G401.6 (cell line): ENCODE data around the gene PPFIBP2.

Source experiments
- FAIRE-seq: peaks from 2 replicates; lab custom pipeline; 2012; peaks lifted over from hg19 to GRCh38; lab: Jason Lieb, UNC

The PPFIBP2 gene

GRCh38 chr11:7579361-7579791 lies 65.6 kb downstream of the PPFIBP2 start:
- no peak for FAIRE-seq

- FAIRE-seq: no peak
These were observed 67.3 kb downstream of the PPFIBP2 start for GRCh38 chr11:7581021-7581590.

DNA sequence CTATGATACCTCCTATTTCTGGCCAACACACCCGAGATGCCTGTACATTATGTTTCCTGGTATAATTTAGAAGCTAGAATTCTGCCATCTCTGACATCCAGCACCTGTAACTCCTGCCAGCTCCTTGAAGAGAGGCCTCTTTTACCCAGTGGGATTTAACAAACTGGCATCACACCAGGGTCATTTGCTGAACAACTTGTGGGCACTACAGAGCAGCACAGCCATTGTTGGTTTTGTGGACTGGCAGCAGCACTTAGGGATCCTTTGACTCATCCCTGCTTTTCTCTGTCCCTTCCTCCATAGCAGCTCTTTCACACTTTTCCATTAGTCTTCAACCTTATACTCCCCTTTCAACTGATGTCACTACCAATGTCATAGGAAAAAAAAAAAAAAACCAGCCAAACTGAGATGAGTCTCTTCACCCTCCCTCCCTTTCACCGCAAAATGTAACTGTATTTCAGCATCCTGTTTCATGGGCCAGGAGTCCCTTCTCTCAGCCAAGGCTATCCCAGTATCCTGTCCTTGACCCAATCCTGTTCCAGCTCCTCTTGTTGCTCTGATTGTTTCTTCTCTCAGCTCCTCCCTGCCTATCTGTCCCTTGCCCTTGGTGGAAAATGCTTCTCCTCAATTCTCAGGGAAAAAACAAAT lies 68.7 kb downstream of the PPFIBP2 start:
- no peak for FAIRE-seq

DNA sequence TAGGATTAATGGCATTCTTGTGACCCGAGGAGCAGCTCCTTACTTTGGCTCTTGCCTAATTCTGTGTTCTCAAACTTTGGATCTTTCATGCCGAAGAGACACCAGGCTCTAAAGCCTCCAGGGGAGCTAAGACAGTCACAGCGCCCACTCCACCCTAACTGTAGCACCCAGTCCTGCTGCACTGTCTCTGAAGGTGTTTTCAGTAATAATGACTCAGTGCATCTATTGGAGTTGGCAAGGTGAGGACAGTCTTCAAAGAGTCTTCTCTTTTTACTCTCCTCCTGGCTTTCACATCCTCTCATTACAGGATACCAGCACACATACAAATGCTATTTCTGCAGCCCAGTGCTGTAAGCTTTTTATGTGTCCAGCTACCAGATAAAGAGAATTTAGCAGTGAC lies 69.4 kb downstream of the PPFIBP2 start:
- no peak for FAIRE-seq

DNA sequence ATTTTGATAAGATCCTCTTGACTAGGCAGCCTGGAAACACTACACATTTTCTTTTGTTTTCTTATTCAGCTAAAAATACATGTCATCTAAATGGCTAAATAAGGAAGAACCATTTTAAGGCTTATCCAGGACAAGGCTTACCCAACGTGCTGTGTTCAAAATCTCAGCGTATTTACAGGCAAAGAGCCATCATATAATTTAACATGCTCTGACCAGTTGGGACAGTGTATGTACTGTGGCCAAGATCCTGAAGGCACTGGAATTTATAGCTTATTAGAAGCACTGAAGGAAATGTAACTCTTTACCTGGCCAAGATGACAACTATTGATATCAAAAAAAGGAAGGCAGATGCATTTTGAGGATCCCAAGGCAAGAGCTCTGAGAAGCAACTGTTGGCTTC lies 71.1 kb downstream of the PPFIBP2 start:
- FAIRE-seq: no peak

DNA sequence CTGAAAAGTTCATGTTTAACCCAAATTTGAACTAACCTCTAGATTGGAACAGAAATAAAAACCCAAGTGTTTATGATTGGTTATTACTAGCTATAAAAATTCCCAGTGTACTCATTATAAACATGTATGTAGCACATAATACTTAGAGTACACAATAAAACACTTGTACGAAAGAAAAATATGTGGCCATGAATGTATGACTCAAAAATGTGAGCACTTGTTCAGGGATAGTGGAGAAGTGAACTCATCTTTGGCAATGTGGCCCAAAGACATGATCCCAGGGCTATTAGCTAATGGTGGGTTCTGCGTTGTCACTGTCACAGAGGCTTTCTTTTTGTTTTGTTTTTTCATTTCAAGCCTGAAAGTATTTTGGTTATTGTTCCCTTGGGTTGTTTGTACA lies 72.0 kb downstream of the PPFIBP2 start:
- no peak for FAIRE-seq

GRCh38 chr11:7586376-7586775 lies 72.6 kb downstream of the PPFIBP2 start:
- no peak for FAIRE-seq

GRCh38 chr11:7587712-7588111 lies 73.9 kb downstream of the PPFIBP2 start:
- no peak for FAIRE-seq

- no peak for FAIRE-seq
These were observed 76.1 kb downstream of the PPFIBP2 start for GRCh38 chr11:7589861-7590260.

- FAIRE-seq: no peak
These were observed 76.7 kb downstream of the PPFIBP2 start for GRCh38 chr11:7590529-7590928.

DNA sequence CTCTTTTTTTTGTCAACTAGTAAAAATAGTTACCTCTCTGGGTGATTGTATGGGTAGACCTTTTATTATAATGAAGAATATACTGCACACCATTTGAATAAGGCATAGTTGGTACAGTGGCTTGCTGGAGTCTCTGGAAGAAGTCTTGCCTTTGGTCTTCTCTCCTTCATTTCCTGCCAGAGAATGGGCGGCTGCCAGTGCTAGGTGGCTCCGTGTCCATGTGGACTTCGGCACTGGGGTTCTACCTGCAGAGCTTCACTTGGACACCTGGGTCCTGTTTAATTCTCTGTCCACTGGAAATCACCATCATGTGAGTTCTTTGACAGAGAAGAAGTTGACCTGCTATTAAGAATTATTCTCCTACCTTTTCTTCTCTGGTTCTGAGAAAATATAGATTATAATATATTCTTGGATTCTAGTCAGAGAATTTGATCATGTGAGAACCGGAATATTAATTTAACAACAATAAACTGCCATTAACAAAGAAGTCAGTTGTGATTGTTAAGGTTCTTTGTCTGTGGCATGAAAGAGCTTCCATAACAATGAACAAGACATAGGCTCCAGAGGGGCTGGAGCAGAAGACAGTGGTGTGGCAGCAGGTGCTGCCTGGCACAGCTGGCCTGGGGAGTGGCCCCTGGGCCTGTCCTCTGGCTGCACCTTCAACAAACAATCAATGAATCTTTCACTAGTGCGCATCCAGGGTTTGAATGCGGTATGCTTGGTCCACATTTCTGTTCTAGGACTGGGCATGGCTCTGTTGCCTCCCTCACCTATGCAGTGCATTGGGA lies 77.5 kb downstream of the PPFIBP2 start:
- no peak for FAIRE-seq

GRCh38 chr11:7591987-7592386 lies 78.2 kb downstream of the PPFIBP2 start:
- no peak for FAIRE-seq

DNA sequence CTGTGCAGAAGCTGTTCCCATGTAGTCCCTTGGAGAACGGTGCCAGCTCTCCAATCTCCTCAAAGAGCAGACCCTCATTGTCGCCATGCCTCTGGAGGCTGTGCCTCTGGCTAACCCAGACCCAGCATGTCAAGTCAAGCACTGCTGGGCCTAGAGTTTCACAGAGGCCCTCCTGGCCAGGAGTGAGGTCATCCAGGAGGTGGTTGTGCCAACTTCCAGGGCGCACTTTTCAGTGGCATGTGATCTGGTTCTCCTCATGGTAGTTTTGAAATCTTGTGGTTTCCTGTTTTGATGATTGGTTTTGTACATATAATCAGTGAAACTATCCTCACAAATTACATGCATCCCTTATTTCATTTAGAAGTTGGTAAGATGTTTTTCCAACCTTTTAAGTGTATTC lies 78.9 kb downstream of the PPFIBP2 start:
- no peak for FAIRE-seq

- FAIRE-seq: no peak
These were observed 79.7 kb downstream of the PPFIBP2 start for GRCh38 chr11:7593481-7593880.

- FAIRE-seq: no peak
These were observed 81.4 kb downstream of the PPFIBP2 start for GRCh38 chr11:7595016-7595866.

DNA sequence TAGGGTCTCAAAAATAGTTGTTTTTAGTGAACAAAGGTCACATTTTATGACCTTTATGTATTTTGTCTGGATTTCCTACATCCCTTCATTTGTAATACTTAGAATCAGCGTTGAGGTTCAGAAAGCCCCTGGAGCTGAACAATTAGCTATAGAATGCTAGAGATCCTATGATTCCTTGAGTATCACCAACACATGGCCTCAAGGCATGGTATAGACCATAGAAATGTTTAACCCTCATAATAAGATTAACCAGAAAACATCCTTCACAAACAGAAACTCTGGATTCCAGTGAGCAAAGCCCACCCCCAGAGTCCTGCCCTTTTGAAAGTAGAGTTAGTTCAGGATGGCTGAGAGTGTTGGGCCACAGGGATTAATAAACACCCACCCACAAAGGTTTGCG lies 82.2 kb downstream of the PPFIBP2 start:
- no peak for FAIRE-seq

DNA sequence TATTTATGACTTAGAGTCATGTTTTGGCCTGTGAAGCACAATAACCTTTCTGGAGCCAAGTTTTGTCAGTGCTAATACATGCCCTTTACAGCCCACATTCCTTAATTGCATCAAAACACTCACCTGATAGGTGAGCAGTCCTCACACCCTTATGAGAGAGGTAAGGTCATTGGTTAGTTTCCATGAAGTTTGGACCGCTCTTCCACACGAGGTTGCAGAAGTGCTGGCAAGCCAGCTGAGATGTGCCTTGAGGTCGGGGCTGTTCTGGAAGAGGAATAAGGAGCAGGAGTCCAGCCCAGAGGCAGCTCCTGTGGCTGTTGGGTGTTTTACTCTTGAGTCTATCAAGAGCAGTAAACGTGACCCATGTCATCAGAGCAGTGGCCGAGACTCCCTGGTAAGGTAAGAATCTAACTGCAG lies 83.2 kb downstream of the PPFIBP2 start:
- FAIRE-seq: no peak

DNA sequence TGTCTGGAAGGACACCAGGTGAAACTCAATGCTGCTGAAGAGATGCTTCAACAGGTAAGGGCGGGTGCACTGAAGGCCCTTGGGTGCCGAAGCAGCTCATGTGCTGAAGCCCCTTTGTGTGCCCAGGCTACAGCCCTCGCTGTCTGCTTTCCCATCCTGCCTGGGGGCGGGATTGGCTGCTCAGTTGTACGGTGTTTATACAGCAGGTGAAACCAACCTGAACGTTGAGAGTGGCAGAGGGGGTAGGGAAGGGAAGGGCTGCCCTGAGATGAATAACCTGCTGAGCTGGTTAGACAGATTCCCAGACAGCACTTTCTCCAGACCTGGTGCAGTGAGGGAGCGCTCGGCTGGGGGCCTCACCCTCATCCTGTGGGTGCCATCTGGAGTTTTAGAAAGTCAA lies 83.8 kb downstream of the PPFIBP2 start:
- no peak for FAIRE-seq

GRCh38 chr11:7599209-7599608 lies 85.4 kb downstream of the PPFIBP2 start:
- FAIRE-seq: no peak

DNA sequence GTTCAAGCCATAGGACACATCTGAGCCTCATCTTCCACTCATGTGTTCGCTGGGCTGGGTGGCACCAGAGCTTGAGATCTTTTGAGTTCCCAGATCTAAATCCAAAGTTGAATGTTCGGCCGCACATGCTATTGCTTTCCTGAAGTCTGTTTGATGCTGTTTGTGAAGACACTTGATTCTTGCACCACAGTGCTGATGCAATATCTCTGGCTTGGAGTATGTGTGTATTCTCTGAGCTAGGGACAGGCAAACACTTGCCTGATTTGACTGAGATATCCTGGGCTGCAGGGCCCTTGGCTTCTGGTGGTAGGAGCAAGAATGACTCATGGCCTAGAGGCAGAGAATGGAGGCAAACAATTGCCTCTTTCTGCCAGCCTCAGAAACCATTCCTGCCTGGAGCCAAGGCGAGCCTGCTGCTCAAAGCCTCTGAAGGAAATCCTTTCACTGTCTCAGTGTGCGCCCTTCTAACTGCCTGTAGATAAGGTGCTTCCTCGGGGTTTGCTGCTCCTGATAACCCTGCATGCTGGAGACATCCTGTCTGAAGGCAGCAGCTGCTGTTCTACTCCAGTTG lies 86.5 kb downstream of the PPFIBP2 start:
- no peak for FAIRE-seq

DNA sequence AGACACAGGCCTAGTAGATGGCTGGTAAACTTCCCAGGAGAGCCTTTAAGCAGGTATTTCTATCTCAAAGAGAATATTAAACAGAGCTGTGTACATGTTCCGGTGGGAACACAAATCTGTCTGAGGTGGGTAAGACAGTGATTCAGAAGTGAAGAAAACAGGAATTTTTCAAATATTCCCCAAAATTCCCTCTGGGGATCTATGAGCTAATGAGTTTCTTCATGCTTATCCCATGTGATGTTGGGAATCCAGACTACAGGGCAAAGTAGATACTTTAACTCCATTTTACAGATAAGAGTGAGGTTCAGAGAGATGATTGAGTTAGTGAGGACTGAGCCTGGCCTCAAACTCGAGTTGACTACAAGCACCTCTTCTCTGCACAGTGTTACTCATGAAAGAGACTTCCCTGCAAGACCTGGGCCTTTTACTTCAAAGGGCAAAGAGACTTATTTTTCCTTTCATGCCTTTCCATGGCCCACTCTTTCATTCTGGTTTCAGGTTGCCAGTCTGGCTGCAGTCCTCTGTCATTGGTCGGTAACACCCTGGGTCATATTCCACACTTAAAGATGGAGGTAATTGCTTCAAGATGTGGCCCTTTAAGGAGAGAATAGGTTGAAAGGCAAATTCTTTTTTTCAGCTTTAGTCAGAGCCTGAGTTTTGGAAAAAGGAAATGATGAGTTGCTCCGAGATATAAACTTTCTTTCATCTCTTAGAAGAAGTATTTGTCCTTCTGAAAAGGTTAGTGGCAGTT lies 89.4 kb downstream of the PPFIBP2 start:
- no peak for FAIRE-seq
